HG03135 (cell line): ENCODE measurements around the gene RCAN2.

Source experiments
- ATAC-seq: cut with Tn5 transposase; IDR thresholded peaks from one replicate; pipeline ENCODE4 v1.9.1; 2021; ENCODE audit warnings: mild to moderate bottlenecking, moderate library complexity; ENCODE audit not compliant: unreplicated experiment

Gene RCAN2

DNA sequence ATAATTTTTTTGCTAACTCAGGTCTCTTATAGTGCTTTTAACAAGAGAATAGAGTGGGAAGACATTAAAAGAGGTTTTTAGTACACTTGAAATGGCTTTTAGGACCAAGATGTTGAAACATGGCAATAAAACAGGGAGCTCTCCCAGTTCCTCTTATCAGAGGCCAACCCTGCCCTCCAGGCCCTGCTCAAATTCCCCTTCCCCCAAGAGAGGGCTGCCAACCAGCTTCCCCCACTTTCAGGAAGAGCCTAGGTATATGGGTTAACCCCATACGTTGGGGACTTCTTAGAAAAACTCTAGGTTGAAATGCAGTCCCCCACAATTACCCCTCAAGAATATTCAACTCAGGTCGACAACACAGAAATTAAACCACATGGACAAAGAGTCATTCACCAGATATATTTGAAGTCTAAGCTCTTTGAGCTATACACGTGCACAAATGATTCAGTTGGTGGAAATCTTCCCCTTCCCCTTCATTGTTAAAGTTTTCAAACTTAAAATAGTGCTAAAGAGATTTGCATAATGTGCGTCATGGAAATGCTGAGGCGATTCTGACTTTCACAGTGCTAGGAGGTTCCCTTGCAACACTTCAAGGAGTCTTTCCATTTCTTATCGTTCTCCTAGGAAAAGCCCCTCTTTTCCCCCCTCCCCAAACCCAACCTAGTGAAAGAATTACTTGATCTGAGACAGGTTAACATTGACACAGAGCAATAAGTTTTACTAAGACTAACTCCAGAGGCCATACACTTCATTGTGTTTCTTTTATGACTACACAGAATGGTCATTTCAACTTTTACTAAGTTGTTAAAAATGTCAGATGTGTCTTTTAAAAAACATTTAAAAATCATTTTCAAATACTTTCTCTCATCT lies 270.7 kb downstream of the RCAN2 start:
- peak; percentile 74 for ATAC-seq

DNA sequence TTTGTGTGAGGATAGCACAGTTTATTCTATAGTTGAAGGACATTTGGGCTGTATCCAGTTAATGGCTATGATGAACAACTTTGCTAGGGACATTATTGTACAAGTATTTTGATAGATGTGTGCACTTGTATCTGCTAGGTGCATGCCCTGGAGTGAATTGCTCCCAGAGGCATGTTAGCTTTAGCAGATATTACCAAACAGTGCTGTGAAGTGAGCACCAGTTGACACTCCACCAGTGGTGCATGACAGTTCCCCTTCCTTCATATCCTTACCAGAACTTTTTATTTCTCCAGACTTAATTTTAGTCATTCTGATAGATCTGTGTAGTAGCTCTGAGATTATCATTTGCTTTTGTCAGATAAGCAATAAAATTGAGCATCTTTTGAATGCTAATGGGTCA lies 271.6 kb downstream of the RCAN2 start:
- ATAC-seq = no peak

DNA sequence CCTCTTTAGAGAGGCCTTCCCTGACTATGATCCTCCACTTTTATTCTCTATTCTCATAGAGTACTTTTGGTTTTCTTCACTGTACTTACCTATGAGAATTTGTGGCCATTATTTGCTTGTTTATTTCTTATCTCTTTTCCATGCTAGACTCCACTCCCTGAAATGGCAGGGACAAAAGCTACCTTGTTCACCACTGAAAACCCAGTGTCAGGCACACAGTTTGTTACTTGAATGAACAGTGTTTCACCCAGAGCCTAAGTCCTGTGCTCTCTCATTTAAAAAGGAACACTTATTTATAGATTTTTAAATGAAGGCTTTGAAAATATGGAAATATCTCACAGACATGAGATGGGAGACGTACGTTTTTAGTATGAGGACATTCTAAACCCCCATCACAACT lies 272.8 kb downstream of the RCAN2 start:
- ATAC-seq = no peak

DNA sequence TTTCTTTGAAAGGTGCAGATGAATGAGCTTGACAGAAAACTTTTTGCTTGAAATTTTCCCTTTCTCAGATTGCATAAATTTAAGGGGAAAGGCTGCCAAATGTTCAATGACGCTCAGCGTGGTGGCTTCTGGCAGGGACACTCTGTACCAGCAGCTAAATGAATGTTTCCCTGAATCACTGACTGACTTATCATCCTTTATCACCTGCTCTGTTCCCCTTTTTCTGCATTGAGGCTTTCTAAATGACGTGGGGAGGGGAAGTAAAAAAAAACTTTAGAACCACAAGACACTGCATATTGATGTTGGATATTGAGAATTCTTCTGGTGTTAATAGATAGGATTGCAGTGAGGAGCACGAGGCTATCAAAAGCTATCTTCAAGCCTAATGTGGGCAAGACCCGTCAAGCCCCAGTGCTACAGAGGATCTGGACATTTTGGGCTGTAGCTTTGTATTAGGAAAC lies 273.5 kb downstream of the RCAN2 start:
- ATAC-seq = peak; percentile 54

DNA sequence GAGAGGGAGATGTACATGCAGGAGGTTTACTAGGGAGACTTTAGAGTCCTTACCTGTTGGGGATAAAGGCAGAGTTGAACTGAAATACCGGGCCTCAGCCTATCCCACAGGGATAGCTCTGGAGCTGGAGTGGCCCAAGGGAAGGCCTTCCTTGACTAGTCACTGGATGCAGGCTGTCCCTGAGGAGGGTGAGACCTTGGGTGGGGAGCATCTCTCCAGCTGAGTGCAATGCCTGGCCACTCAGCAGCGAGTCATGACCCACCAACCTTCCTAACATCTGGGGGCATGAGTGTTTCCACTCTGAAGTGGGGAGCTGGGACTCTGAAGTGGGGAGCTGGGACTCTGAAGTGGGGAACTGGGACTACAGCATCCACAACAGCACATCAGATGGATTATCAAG lies 274.4 kb downstream of the RCAN2 start:
- ATAC-seq = no peak

DNA sequence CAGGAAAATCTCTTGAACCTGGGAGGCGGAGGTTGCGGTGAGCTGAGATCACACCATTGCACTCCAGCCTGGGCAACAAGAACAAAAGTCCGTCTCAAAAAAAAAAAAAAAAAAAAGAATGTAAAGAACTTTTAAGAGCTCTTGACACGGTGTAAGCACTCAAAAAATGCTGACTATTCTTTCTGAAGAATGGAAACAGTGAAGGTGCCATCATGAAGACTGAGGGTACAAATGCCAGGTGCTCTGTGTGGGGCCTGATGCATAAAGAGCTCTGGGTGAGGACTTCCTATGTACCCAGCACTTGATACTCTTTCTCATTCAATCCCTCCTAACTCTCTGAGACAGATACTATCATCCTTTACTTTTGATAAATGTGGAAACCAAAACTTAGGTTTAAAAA lies 275.5 kb downstream of the RCAN2 start:
- ATAC-seq = no peak

DNA sequence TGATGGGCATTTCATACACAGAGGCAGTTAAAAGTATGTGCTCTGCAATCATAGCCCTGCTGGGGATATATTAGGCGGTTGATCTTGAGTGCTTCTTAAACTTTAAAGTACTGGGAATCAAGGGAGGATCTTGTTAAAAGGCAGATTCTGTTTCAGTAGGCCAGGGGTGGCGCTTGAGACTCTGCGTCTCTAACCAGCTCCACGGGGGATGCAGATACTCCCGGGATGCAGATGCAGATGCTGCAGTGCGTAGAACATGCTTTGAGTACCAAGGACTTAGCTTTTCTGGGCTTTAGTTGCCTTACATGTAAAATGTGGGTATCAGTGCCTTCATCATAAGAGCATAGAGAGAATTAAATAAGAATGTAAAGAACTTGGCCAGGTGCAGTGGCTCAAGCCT lies 276.0 kb downstream of the RCAN2 start:
- no peak for ATAC-seq

DNA sequence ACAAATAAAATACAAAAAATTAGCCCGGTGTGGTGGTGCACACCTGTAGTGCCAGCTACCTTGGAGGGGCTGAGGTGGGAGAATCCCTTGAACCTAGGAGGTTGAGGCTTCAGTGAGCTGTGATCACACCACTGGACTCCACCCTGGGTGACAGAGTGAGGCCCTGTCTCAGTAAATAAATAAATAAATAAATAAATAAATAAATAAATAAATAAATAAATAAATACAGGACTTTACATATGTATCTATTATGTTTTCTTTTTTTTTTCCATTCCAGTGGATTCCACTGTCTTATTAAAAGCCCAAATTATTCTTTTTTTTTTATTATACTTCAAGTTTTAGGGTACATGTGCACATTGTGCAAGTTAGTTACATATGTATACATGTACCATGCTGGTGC lies 279.3 kb downstream of the RCAN2 start:
- ATAC-seq = no peak

DNA sequence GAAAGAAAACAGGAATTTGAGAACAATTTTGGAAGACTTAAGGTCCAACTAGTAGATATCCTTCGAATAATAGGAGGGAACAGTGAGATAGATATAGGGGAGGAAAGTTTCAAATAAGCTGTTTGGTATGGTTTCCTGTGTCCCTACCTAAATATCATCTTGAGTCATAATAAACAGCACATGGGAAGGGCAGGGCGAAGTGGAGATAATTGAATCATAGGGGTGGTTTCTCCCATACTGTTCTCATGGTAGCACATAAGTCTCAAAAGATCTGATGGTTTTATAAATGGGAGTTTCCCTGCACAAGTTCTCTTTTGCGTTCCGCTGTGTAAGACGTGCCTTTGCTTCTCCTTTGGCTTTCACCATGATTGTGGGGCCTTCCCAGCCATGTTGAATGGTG lies 281.0 kb downstream of the RCAN2 start:
- no peak for ATAC-seq

DNA sequence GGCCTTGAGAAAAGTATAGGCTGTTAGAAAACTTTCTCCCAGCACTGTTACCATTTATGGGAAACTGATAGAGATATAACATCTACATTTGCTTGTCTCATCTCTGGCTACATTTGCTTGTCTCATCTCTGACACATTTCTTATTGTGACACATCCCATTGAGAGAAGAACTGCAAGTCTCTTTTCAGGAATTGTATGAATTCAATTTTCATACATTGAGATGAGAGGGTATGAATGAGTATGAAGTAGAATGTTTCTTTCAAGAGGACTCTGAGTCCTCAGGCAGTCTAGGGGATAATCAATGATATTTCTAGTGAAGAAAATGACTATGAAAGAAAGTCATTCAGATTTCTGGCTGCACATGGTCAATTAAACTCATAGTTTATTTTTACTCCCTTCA lies 282.9 kb downstream of the RCAN2 start:
- ATAC-seq = no peak

DNA sequence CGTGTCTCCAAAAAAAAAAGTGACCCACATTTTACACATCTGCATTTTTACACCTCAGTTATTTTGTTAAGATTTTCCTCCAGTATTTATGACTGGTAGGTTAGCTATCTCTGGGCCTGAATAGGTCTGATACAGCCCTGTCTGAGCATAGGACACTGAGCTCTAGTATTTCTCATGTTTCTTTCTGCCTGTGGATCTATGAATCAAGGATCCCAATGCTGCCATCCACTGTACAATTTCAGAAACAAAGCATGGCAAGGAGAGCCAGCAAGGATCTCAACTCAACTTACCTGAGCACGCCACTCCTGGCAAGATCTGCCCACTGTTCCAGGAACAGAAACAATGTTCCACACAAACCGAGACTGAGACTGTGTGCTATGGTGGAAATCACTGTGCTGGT lies 284.1 kb downstream of the RCAN2 start:
- no peak for ATAC-seq

DNA sequence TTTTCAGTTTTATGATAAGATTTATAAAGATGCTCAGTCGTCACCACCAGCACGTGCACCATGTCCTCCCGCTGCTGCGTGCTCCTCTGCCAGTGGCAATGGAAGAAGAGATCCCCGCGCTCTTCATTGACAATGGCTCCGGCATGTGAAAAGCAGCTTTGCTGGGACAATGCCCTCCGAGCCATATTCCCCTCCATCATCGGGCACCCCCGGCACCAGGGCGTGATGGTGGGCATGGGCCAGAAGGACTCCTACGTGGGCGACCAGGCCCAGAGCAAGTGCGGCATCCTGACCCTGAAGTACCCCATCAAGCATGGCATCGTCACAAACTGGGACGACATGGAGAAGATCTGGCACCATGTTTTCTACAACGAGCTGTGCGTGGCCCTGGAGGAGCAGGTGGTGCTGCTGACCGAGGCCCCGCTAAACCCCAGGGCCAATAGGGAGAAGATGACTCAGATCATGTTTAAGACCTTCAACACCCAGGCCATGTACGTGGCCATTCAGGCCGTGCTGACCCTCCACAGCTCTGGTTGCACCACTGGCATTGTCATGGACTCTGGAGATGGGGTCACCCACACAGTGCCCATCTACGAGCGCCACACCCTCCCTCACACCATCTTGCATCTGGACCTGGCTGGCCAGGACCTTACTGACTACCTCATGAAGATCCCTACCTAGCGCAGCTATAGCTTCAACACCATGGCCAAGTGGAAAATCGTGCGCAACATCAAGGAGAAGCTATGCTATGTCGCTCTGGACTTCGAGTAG lies 286.2 kb downstream of the RCAN2 start:
- ATAC-seq = no peak

DNA sequence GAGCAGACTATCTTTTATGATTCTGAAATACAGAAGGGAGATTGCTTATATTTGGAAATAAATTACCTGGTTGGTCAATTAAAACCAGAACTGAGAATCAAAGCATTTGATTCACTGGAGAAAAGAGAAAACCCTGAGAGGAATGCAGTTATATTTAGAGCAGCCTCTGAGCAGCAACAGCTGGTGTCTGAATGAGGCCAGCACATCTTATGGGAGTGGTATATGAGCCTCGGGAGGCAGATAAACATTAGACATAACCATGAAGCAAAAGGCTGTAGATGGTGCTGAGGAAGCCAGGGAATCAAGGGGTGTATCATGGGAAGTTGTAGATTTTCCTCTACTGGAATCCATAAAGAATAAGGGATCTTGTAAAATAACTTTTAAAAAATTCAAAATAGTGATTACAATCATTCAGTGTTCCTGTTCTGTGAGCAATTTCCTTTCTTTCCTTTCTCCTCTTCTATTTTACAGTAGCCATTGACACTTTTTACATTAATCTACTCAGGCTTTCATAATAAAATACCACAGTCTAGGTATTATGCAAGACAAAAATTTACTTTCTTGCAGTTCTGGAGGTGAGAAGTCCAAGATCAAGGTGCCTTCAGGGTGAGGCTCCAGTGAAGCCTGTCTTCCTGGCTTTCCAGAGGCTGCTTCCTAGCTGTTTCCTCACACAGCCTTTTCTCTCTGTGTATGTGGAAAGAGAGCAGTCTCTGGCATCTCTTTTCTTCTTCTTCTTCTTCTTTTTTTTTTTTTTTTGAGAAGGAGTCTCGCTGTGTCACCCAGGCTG lies 287.7 kb downstream of the RCAN2 start:
- no peak for ATAC-seq

DNA sequence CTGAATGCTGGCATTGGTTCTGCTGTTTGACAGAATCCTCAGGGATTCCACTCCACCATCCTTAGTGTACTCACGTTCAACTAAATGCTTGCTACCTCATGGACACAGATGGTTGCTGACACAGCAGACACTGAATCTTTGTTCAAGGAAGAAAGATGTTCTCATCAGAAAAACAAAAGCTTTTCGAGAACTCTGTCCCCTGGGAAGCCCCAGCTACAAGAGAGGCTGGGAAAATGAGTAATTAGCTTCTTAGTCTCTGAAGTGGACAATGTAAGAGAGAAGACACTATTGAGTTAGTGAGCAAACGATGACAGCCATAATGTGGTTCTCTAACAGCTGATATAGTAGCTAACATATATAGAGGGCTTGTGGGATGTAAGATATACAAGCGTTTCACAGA lies 289.5 kb downstream of the RCAN2 start:
- ATAC-seq = no peak

DNA sequence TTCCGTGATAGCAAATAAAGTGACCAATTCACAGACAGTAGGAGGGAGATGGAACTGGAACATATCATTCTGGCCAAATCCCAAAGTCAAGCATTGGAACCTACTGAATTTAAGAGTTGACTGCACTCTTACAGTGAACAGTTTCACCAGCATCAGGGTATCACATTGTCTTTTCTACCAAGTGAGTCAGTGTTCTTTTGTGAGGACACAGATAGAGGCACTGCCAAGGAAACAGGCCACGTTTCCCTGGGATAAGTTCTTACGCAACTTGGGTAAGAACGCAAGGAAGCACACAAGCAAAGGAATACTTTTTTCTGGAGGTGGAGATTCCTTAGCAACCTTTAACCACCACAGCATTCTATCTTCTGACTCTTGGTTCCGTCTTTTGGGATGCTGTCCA lies 291.9 kb downstream of the RCAN2 start:
- ATAC-seq = no peak

DNA sequence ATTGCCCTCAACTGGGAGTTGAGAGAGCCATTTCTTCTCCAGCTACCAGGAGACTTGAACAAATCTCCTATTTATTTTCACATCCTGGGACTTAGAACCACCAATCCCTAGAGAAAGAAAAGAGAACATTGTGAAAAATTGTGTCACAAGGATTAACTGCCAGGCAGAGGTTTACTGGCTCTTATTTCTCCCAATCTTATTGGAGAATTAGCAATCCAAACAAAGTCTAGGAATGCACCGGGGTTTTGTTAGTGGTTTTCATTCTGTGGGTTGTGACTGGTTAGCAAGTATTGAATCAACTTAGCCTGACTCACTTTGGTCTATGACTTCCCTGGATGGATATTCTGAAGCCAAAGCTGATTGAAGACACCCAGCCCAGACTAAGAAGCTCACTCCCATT lies 299.3 kb downstream of the RCAN2 start:
- no peak for ATAC-seq

DNA sequence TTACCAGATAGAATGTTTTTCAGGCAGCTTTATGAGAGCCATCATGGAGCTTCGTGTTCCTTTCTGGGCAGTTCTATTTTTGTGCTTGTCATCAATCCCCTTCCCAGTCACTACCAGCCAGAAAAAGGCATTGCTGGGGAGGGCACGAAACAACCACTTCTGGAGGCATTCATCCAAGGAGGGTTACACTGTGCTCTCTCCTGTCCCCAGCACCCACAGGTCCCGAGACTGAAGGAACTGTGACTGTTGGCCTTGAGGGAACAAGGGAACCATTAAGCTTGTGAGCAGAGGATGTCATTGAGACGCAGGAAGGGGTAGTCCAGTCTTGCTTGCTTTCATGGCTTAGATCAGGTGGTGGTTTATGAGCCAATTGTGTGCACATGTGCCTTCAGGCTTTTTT lies 300.4 kb downstream of the RCAN2 start:
- no peak for ATAC-seq

DNA sequence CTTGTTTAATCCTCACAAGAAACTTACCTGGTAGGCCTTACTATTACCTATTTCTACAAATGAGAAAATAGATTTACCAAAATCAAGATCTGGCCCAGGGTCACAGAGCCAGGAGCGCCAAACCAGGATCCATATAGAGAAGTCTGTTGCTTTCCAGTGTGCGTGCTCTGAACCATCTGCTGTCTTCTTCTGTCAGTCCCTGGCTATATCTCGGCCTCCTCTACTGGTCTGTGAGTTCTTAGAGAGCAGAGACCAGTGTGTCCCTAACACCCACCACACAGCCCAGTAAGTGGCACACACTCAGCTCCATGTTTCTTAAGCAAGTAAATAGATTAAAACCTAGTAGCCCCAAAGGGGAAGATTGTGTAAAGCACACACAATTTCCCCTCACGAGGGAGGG lies 301.5 kb downstream of the RCAN2 start:
- ATAC-seq = no peak

DNA sequence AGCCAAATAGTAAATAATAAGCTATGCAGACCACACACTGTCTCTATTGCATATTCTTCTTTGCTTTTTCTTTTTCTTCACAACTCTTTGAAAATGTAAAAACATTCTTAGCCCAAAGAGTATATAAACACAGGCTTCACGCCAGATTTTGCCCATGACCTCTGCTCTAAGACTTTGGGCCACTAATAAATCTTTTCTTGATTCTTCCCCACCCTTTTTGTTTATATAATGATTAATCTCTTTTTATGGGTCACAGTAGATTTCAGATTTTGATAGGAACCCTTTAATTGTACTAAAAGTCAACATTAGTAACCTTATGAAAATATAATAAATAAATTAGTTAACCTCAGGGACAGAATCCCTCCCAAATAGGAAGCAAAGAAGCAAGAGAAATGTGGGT lies 304.7 kb downstream of the RCAN2 start:
- ATAC-seq = no peak

DNA sequence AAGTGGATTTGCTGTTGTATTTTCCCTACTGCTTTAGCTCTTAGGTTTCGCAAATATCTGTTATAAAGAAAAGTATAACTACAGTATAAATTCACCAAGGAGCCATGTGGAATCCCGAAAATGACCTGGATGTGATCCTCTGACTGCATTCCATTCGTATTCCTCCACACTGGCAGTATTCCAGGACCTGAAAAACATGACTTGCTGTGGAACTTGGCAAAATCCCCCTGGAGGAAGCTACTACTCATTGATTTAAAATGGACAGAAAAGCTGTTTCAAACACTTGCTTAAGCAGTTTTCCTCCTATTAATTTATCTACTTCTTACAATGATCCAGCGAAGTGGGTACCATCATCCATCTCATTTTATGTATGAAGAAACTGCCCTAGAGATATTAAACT lies 307.1 kb downstream of the RCAN2 start:
- no peak for ATAC-seq

DNA sequence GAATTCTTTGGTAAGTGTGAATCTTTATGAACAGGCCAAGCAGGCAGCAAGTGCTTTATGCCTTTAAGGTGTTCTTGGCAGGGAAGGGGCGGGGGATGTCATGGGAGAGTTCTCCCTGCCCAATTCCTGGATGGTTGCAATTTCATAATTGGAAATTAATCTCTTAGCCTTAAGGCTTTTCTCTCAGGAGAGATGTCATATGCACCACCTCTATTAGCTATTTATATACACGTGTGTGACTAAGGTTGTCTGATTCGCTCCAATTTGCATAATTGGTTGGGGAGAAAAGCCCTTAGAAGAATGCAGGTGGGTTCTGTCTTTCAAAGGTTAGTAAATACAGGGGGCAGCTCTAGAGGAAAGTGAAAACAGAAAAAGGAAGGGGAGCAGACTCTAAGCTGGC lies 315.3 kb downstream of the RCAN2 start:
- no peak for ATAC-seq
